Endothelial cell of umbilical vein (primary cell): ENCODE data around the gene ZNF563.

Experiments
- EZH2 ChIP-seq: IDR thresholded peaks from 2 replicates; pipeline ENCODE4 v1.6.1; 2012; ENCODE audit warnings: borderline replicate concordance, low read depth, mild to moderate bottlenecking, moderate library complexity, low read length, inconsistent platforms; ENCODE audit not compliant: severe bottlenecking
- JUN ChIP-seq: IDR thresholded peaks from 2 replicates; pipeline ENCODE4 v1.6.1; 2011; ENCODE audit warnings: borderline replicate concordance, low read depth; ENCODE audit not compliant: insufficient read length, insufficient read depth
- MAX ChIP-seq: IDR thresholded peaks from 2 replicates; pipeline ENCODE4 v1.6.1; 2011; ENCODE audit not compliant: insufficient read depth, insufficient read length
- POLR2A ChIP-seq: IDR thresholded peaks from 2 replicates; pipeline ENCODE4 v1.6.1; 2012; ENCODE audit warnings: low read depth, mild to moderate bottlenecking, control low read depth, low read length
- POLR2AphosphoS5 ChIP-seq: IDR thresholded peaks from 2 replicates; pipeline ENCODE4 v1.6.1; 2012; ENCODE audit warnings: low read depth, mild to moderate bottlenecking, control low read depth, low read length, moderate library complexity; ENCODE audit not compliant: insufficient read depth
- TF ChIP-seq, protein P1 (sequence below), 2 donors: IDR thresholded peaks; 1 replicate in 1 of 2; 2 replicates in 1 of 2; pipeline ENCODE4 v1.5.1; 2011; ENCODE audit warnings: low read length in 2 of 2, mild to moderate bottlenecking in 2 of 2, moderate library complexity in 2 of 2, control low read depth in 1 of 2, inconsistent platforms in 1 of 2, low read depth in 1 of 2; ENCODE audit not compliant: insufficient read depth in 1 of 2; ENCODE audit errors: extremely low read depth in 1 of 2

DNA sequence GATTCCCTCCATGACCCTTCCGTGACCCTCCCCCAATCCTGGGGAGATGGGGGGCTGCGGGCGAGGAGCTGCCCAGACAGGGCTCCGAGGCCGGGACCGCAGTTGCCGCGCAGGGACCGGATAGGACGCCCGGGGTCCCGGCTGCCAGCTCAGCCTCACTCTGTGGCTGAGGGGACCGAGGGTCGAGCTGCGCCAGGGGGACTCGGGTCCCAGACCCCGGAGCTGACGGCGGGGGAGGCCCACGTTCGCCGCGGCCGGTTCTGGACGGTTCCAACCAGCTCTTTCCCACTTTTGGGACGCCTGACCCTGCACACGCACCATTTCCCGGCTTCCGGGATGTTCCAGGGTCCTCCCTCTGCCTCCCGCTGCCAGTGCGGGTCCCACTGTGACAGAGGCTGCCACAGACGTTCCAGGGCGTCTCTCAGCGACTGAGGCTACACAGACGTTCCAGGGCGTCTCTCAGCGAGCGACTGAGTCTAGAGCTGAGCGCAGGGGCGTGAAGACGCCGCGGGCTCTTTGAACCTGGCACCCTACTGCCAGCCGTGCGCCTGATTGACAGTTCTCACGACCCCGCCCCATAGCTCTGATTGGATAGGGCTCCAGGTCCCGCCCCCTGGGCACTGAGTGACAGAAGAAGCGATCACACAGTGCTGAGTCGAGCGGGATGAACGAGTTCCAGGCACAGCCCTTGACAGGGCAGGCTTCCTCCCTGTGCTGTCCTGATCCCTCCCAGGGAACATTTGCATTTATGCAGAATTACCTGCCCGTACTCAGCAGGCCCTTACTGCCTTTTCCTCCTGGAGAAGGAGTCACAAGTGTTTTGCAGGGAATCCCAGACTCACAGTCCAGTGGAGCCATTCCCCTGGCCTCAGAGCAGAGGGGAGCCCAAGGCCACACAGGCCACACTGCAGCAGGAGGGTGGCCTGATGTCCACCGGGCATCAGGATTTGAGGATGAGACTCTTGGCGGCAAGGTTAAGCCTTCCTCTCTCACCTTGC, at the start of gene ZNF563:
- TF ChIP-seq, protein P1, sequence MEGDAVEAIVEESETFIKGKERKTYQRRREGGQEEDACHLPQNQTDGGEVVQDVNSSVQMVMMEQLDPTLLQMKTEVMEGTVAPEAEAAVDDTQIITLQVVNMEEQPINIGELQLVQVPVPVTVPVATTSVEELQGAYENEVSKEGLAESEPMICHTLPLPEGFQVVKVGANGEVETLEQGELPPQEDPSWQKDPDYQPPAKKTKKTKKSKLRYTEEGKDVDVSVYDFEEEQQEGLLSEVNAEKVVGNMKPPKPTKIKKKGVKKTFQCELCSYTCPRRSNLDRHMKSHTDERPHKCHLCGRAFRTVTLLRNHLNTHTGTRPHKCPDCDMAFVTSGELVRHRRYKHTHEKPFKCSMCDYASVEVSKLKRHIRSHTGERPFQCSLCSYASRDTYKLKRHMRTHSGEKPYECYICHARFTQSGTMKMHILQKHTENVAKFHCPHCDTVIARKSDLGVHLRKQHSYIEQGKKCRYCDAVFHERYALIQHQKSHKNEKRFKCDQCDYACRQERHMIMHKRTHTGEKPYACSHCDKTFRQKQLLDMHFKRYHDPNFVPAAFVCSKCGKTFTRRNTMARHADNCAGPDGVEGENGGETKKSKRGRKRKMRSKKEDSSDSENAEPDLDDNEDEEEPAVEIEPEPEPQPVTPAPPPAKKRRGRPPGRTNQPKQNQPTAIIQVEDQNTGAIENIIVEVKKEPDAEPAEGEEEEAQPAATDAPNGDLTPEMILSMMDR (IDR thresholded peaks at IDR 0.05; ENCODE audit: extremely low read depth in 1 of 2, insufficient read depth in 1 of 2, low read depth in 1 of 2, low read length in 2 of 2), result no peak
- TF ChIP-seq POLR2A, result no peak
- no peak for TF ChIP-seq MAX
- no peak for TF ChIP-seq POLR2AphosphoS5
- no peak for TF ChIP-seq EZH2
- TF ChIP-seq JUN, result no peak
